H1 (cell line): ENCODE measurements around the gene SLC35D3. TPM values are rescaled to one million over a fixed set of nuclear protein-coding genes. Genes with fewer than 3 reads are reported as not detected.

Experiments used
- BRCA1 ChIP-seq: IDR thresholded peaks from 2 replicates; pipeline ENCODE4 v1.6.1; 2012; ENCODE audit warnings: low read depth, low read length, improper control_type of control experiment
- FOSL1 ChIP-seq: IDR thresholded peaks from 2 replicates; pipeline ENCODE4 v1.6.1; 2011; ENCODE audit warnings: mild to moderate bottlenecking, low read depth, low read length, moderate library complexity; ENCODE audit not compliant: insufficient read depth
- KDM5A ChIP-seq: fragments of 200-600 bp; IDR thresholded peaks from 2 replicates; pipeline ENCODE4 v1.7.1; 2012; ENCODE audit warnings: mild to moderate bottlenecking, low read length, inconsistent platforms, mixed read lengths
- MAFK ChIP-seq: IDR thresholded peaks from 2 replicates; pipeline ENCODE4 v1.6.1; 2012; ENCODE audit warnings: low read depth, mild to moderate bottlenecking, improper control_type of control experiment, low read length
- RFX5 ChIP-seq: IDR thresholded peaks from 2 replicates; pipeline ENCODE4 v1.6.1; 2011; ENCODE audit warnings: low read depth, low read length, improper control_type of control experiment, borderline replicate concordance
- YY1 ChIP-seq: IDR thresholded peaks from 2 replicates; pipeline ENCODE4 v1.6.1; 2011; ENCODE audit warnings: low read depth, mild to moderate bottlenecking, low read length
- polyA plus RNA-seq, 7 experiments: library from polyadenylated mRNA; depleted of rRNA in 3 of 7; stranded (reverse) in 5 of 7; unstranded in 2 of 7; fragments of >200 nt in 5 of 7; fragments of 200-250 nt in 2 of 7; gene quantifications; 1 replicate in 5 of 7; 2 replicates in 1 of 7; 4 replicates in 1 of 7; pipeline versions ENCODE4 v1.2.1 to v1.2.3, GENCODE V29; 2011 to 2013; ENCODE audit warnings: missing spikeins in 2 of 7, mixed read lengths in 2 of 7
- total RNA-seq: library from RNA; stranded (reverse); fragmentation: NEBNext Ultra II Directional; extraction: Animal tissue kit (Norgen Biotek cat#: 25700); gene quantifications from 2 replicates; pipeline ENCODE4 v1.2.1, GENCODE V29; 2021

Gene SLC35D3
- total and polyA plus RNA-seq, 2 of the 8 experiments (the other 6 are each of a cell fraction or from before 2014, with no cell fraction given): 0.27 to 0.39 TPM

- TF ChIP-seq KDM5A (no peak), RFX5 (no peak), FOSL1 (no peak), YY1 (no peak), BRCA1 (no peak), MAFK (no peak)
Observed at GRCh38 chr6:136932599-136932998, 10.5 kb downstream of the SLC35D3 start (continued).
